C4-2B (cell line): ENCODE measurements around the gene FTCD.

ENCODE experiments used
- ZFX ChIP-seq: fragments of 450-650 bp; IDR thresholded peaks from 2 replicates; pipeline ENCODE4 v1.6.1; 2017
- TF ChIP-seq, protein P1 (sequence below): fragments of 450-650 bp; conservative IDR thresholded peaks from 2 replicates; pipeline ENCODE4 v1.5.1; 2017; ENCODE audit warnings: mild to moderate bottlenecking

DNA sequence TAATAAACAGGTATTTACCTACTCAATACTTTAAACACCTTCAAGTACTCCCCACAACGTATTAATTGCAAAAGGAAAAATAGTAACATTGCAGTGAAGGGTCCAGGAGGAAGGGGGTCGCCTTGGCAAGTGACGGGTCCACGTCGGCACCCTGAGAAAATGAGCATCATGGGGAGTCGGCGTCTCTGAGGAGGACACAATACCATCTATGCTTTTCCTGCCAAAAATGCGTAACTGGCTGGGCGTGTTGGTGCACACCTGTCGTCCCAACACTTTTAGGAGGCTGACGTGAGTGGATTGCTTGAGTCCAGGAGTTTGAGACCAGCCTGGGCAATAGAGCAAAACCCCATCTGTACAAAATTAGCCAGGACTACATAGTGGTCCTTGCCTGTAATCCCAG is 7.3 kb downstream of the FTCD start:
- TF ChIP-seq, protein P1, sequence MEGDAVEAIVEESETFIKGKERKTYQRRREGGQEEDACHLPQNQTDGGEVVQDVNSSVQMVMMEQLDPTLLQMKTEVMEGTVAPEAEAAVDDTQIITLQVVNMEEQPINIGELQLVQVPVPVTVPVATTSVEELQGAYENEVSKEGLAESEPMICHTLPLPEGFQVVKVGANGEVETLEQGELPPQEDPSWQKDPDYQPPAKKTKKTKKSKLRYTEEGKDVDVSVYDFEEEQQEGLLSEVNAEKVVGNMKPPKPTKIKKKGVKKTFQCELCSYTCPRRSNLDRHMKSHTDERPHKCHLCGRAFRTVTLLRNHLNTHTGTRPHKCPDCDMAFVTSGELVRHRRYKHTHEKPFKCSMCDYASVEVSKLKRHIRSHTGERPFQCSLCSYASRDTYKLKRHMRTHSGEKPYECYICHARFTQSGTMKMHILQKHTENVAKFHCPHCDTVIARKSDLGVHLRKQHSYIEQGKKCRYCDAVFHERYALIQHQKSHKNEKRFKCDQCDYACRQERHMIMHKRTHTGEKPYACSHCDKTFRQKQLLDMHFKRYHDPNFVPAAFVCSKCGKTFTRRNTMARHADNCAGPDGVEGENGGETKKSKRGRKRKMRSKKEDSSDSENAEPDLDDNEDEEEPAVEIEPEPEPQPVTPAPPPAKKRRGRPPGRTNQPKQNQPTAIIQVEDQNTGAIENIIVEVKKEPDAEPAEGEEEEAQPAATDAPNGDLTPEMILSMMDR, result no peak
- no peak for TF ChIP-seq ZFX
